ENCODE results near the gene SH3RF1. TPM values are rescaled to one million over a fixed set of nuclear protein-coding genes. Genes with fewer than 3 reads are reported as not detected.

Gene SH3RF1
- total and polyA plus RNA-seq, 4 donors = 5.3 to 33.1 (median 16.3) TPM

DNA sequence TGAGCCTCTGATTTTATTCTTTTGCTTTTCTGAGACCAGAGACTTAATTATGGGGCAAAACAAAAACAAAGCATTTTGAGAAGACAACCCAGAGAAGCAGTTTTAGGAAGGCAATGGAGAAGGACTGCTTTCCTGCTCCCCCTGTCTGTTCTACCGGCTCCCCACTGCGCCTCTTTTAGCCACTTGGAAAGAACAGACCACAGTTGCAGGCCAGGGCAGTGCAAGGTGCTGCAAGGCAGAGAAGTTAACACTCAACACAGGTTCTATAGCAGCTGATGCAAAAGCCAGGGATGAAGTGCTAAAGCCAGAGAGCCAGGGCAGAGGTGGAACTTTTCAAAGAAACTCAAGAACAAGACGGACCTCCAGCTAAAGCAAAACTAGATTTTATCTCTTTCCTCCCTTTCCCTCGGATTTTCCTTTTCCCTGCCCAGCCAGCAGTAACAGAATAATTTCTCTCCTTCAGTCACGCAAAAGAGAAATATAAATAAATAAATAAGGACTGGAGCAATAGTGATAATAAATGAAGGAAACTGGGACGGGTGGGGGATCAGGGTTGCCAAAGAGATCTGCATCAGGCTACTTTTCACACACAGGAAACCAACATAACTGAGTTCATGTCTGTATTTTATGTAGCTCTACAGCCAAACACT is 10.4 kb downstream of the SH3RF1 start:
- TF ChIP-seq, protein P1, sequence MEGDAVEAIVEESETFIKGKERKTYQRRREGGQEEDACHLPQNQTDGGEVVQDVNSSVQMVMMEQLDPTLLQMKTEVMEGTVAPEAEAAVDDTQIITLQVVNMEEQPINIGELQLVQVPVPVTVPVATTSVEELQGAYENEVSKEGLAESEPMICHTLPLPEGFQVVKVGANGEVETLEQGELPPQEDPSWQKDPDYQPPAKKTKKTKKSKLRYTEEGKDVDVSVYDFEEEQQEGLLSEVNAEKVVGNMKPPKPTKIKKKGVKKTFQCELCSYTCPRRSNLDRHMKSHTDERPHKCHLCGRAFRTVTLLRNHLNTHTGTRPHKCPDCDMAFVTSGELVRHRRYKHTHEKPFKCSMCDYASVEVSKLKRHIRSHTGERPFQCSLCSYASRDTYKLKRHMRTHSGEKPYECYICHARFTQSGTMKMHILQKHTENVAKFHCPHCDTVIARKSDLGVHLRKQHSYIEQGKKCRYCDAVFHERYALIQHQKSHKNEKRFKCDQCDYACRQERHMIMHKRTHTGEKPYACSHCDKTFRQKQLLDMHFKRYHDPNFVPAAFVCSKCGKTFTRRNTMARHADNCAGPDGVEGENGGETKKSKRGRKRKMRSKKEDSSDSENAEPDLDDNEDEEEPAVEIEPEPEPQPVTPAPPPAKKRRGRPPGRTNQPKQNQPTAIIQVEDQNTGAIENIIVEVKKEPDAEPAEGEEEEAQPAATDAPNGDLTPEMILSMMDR (IDR thresholded peaks at IDR 0.05; ENCODE audit: control extremely low read depth, extremely low read depth) = no peak
- Histone ChIP-seq H3K4me1 (ENCODE audit: control insufficient read depth in 5 of 5, insufficient read depth in 5 of 5, low read length in 5 of 5) (peaks cover 22 to 44% (median 31%) of the 10 kb centered on the region in 5 donors), H3K36me3 (ENCODE audit: control insufficient read depth in 4 of 4, insufficient read depth in 4 of 4, low read length in 4 of 4) (peaks cover 0 to 21% (median 8%) of the 10 kb centered on the region in 4 donors), H3K9ac (ENCODE audit: insufficient read depth in 1 of 2, low read length in 2 of 2) (peak overlapping the region in 1 of 2 donors; percentile 26), H3K4me3 (no peak overlapping the region), H3K27ac (ENCODE audit: low read depth in 1 of 2, low read length in 1 of 2) (no peak overlapping the region), H3K9me3 (ENCODE audit: control insufficient read depth in 4 of 4, insufficient read depth in 3 of 4, low read length in 3 of 4) (peaks cover 0 to 2% (median 0%) of the 10 kb centered on the region in 4 donors), H3K27me3 (ENCODE audit: control insufficient read depth in 3 of 3, insufficient read depth in 3 of 3, low read length in 2 of 3) (no peaks in the 10 kb centered on the region)
- DNase-seq = no peak
- ATAC-seq (ENCODE audit: insufficient read depth, low FRiP score) = no peak
- 36 to 37% methylated on average over 6 of the region's 6 CpGs for WGBS, 2 donors

DNA sequence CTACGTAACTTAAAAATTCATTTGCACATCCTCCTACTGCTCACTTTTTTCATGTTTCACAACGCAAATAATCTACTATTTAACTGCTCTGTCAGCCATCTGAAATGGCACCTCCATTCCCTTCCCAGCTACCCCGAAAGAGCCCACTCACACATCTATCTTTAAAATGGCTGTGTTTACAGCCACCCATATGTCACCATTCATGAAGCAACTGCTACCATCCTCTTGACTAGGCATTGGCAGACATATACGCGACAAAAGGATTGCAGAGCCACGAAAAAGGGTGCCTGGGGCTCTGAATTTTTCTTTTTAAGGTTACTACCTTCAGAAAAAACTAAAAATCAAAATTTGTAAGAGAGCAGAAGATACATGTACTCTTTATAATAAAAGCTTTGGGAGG is 11.5 kb downstream of the SH3RF1 start:
- WGBS, 2 donors = 90 to 95% methylated on average over 6 of the region's 6 CpGs
- no peak overlapping the region for H3K27ac ChIP-seq (ENCODE audit: low read depth in 1 of 2, low read length in 1 of 2)
- H3K4me1 ChIP-seq (ENCODE audit: control insufficient read depth in 5 of 5, insufficient read depth in 5 of 5, low read length in 5 of 5) = peaks cover 24 to 50% (median 31%) of the 10 kb centered on the region in 5 donors

DNA sequence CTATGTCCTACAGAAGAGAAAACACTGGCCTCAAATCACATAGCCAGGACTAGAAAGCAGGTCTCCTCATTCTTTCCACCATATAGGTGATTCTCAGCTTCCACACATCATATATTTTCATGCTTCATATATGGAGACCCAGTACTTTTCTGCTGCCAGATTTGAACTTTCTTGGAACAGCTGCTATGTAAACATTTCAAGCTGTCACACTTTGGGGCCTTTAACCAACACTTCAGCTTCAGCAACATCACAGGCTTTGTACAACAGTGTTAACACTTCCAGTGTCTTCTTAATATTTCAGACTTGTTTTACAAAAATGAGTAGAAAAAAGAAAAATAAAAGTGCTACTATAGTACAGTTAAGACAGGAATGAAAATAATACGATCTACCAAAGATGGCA is 12.6 kb downstream of the SH3RF1 start:
- no peaks in the 10 kb centered on the region for H3K9me3 ChIP-seq (ENCODE audit: control insufficient read depth in 4 of 4, insufficient read depth in 3 of 4, low read length in 3 of 4)
- WGBS, 2 donors = 65 to 80% methylated on average over 1 of the region's 1 CpG
- peaks cover 20 to 61% (median 42%) of the 10 kb centered on the region in 5 donors for H3K4me1 ChIP-seq (ENCODE audit: control insufficient read depth in 5 of 5, insufficient read depth in 5 of 5, low read length in 5 of 5)
- peaks cover 0 to 6% (median 2%) of the 10 kb centered on the region in 4 donors for H3K36me3 ChIP-seq (ENCODE audit: control insufficient read depth in 4 of 4, insufficient read depth in 4 of 4, low read length in 4 of 4)
- H3K4me3 ChIP-seq = no peak overlapping the region
- TF ChIP-seq, protein P1 (IDR thresholded peaks at IDR 0.05; ENCODE audit: control extremely low read depth, extremely low read depth) = no peak
- DNase-seq (peak in 2 of 3 donors; percentile 66 to 73), ATAC-seq (ENCODE audit: insufficient read depth, low FRiP score) (no peak)
- no peaks in the 10 kb centered on the region for H3K27me3 ChIP-seq (ENCODE audit: control insufficient read depth in 3 of 3, insufficient read depth in 3 of 3, low read length in 2 of 3)
- no peak overlapping the region for H3K27ac ChIP-seq (ENCODE audit: low read depth in 1 of 2, low read length in 1 of 2)
- H3K9ac ChIP-seq (ENCODE audit: insufficient read depth in 1 of 2, low read length in 2 of 2) = no peak overlapping the region

More for the DNA sequence above, 11.5 kb downstream of the SH3RF1 start:
- H3K4me3 ChIP-seq = no peak overlapping the region
- TF ChIP-seq, protein P1 (IDR thresholded peaks at IDR 0.05; ENCODE audit: control extremely low read depth, extremely low read depth) = no peak
- peaks cover 0 to 17% (median 5%) of the 10 kb centered on the region in 4 donors for H3K36me3 ChIP-seq (ENCODE audit: control insufficient read depth in 4 of 4, insufficient read depth in 4 of 4, low read length in 4 of 4)
- no peaks in the 10 kb centered on the region for H3K27me3 ChIP-seq (ENCODE audit: control insufficient read depth in 3 of 3, insufficient read depth in 3 of 3, low read length in 2 of 3)
- H3K9me3 ChIP-seq (ENCODE audit: control insufficient read depth in 4 of 4, insufficient read depth in 3 of 4, low read length in 3 of 4) = peaks cover 0 to 2% (median 0%) of the 10 kb centered on the region in 4 donors
- ATAC-seq (ENCODE audit: insufficient read depth, low FRiP score) = no peak
- no peak for DNase-seq
- H3K9ac ChIP-seq (ENCODE audit: insufficient read depth in 1 of 2, low read length in 2 of 2) = no peak overlapping the region

Data from lung (tissue), 12 donors.